ENCODE results near the gene CDK8.

DNA sequence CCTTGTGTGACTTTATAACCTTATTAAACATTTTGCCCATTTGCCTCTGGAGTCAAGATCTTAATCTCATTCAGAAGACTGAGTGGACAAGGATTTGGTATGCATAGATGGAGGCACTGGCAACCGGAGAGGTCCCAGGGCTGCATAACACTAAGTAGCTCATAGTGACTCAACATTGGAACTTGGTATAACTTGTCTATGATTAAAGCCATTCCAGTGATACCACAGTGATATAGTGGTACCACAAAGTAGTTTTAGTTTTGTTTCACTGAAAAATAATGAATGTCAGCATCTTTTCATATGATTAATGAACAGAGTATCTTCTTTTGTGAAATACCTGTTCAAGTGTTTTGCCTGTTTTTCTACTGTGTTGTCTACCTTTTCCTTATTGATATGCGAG is 26.4 kb downstream of the CDK8 start:
- TF ChIP-seq SIN3A (IDR thresholded peaks at IDR 0.05; ENCODE audit: borderline replicate concordance, insufficient read depth, low read length) (no peak), TAF1 (IDR thresholded peaks at IDR 0.05; ENCODE audit: borderline replicate concordance, insufficient read depth, low read length) (no peak)
